K562 (cell line): ENCODE results near the gene RNF114. TPM values are rescaled to one million over a fixed set of nuclear protein-coding genes. Genes with fewer than 3 reads are reported as not detected.

Experiments used
- ATAC-seq: fragments of 200-7000 bp; cut with Tn5 transposase; 3 replicates; pipeline ENCODE4 v1.9.1; 2020; ENCODE audit warnings: moderate library complexity
- BruUV-seq: library from RNA; stranded (reverse); fragments of 400-500 nt; replicated peaks from 2 replicates; lab custom pipeline; 2021; lab: Mats Ljungman, UMichigan
- CTCF ChIA-PET: fragments of 300-600 bp; formaldehyde crosslinking; extraction: SDS; loops from one replicate; lab custom pipeline; 2021; ENCODE audit warnings: low intra/inter-chr PET ratio; lab: Yijun Ruan, JAX
- POLR2A ChIA-PET: fragments of 300-600, 350-650 bp; sonication (Branson Sonifier 250); formaldehyde crosslinking; extraction: SDS; loops from one replicate; lab custom pipeline; 2021; ENCODE audit warnings: antibody characterized with exemption, inconsistent platforms; lab: Yijun Ruan, JAX
- DNase-seq, 4 experiments: peaks; one replicate each; pipeline versions ENCODE4 v3.0.0 to v3.0.0-alpha.2; 2011 to 2018; ENCODE audit warnings: low spot score in 3 of 4, mixed read lengths in 3 of 4; ENCODE audit errors: extremely low read depth in 1 of 4
- FAIRE-seq: peaks from 2 replicates; lab custom pipeline; 2011; peaks lifted over from hg19 to GRCh38; lab: Jason Lieb, UNC
- H2AFZ ChIP-seq: 2 replicates; pipeline ENCODE4 v1.6.0; 2011; ENCODE audit warnings: low read depth, low read length, control low read depth, inconsistent platforms
- H3K27ac ChIP-seq: fragments of 200-600 bp; 3 replicates; pipeline ENCODE4 v1.8.0; 2011; ENCODE audit warnings: low read depth, mild to moderate bottlenecking, control low read depth, inconsistent platforms, low read length, moderate library complexity, mixed read lengths; ENCODE audit errors: extremely low read depth
- H3K27me3 ChIP-seq, 2 experiments: fragments of 300-600 bp in 1 of 2; 2 replicates in 1 of 2; 3 replicates in 1 of 2; pipeline versions ENCODE4 v1.6.0 to v1.8.0; 2011; ENCODE audit warnings: inconsistent platforms in 2 of 2, low read length in 2 of 2, mild to moderate bottlenecking in 1 of 2, mixed read lengths in 1 of 2, moderate library complexity in 1 of 2; ENCODE audit not compliant: control insufficient read depth in 2 of 2, insufficient read depth in 2 of 2
- H3K36me3 ChIP-seq: fragments of 300-600 bp; 3 replicates; pipeline ENCODE4 v1.8.0; 2011; ENCODE audit warnings: mild to moderate bottlenecking, low read length, inconsistent platforms; ENCODE audit not compliant: control insufficient read depth, insufficient read depth
- H3K4me1 ChIP-seq, 2 experiments: fragments of 200-600 bp in 1 of 2; replicated peaks in 1 of 2; 2 replicates in 1 of 2; 3 replicates in 1 of 2; pipeline versions ENCODE4 v1.5.1 to v1.8.0; 2011; ENCODE audit warnings: inconsistent platforms in 2 of 2, low read length in 2 of 2, mild to moderate bottlenecking in 1 of 2, mixed read lengths in 1 of 2, moderate library complexity in 1 of 2; ENCODE audit not compliant: control insufficient read depth in 2 of 2, insufficient read depth in 2 of 2
- H3K4me2 ChIP-seq: 2 replicates; pipeline ENCODE4 v1.6.1; 2011; ENCODE audit warnings: low read length, control low read depth, inconsistent platforms, mixed read lengths; ENCODE audit not compliant: insufficient read depth
- H3K4me3 ChIP-seq: fragments of 200-600 bp; sonication (generic), shearing (Covaris generic); 2 replicates; pipeline ENCODE4 v1.5.1; 2016; ENCODE audit warnings: control low read depth, inconsistent platforms
- H3K79me2 ChIP-seq: fragments of 200-600 bp; 3 replicates; pipeline ENCODE4 v1.8.0; 2011; ENCODE audit warnings: low read length, inconsistent platforms; ENCODE audit not compliant: control insufficient read depth, insufficient read depth
- H3K9ac ChIP-seq, 2 experiments: 2 replicates each; pipeline versions ENCODE4 v1.6.0 to v1.6.1; 2011; ENCODE audit warnings: low read depth in 2 of 2, low read length in 2 of 2, control low read depth in 1 of 2, inconsistent platforms in 1 of 2, mild to moderate bottlenecking in 1 of 2, mixed read lengths in 1 of 2; ENCODE audit not compliant: insufficient read depth in 1 of 2
- H3K9me1 ChIP-seq: one replicate; pipeline ENCODE4 v1.6.0; 2011; ENCODE audit warnings: inconsistent platforms, mild to moderate bottlenecking, low read length, moderate library complexity; ENCODE audit not compliant: control insufficient read depth, insufficient read depth
- H3K9me3 ChIP-seq: replicated peaks from 2 replicates; pipeline ENCODE4 v1.5.1; 2011; ENCODE audit warnings: low read depth, low read length, inconsistent platforms; ENCODE audit not compliant: control insufficient read depth, insufficient read depth
- H4K20me1 ChIP-seq: replicated peaks from 2 replicates; pipeline ENCODE4 v1.6.1; 2011; ENCODE audit warnings: low read length, inconsistent platforms, mixed read lengths; ENCODE audit not compliant: control insufficient read depth, insufficient read depth
- CBX1 ChIP-seq: sonication (generic); IDR thresholded peaks from 2 replicates; pipeline ENCODE4 v1.6.1; 2016; ENCODE audit warnings: antibody characterized with exemption, low read depth, mild to moderate bottlenecking
- EP300 ChIP-seq: IDR thresholded peaks from 2 replicates; pipeline ENCODE4 v1.6.1; 2012; ENCODE audit warnings: low read length, improper control_type of control experiment
- FOXK2 ChIP-seq, 2 experiments: fragments of 450-650 bp; IDR thresholded peaks in 1 of 2; conservative IDR thresholded peaks in 1 of 2; 2 replicates each; pipeline ENCODE4 v1.6.1; 2016; ENCODE audit warnings: low read depth in 2 of 2, mild to moderate bottlenecking in 1 of 2
- FOXM1 ChIP-seq, 2 experiments: fragments of 450-650 bp in 1 of 2; sonication (generic) in 1 of 2; formaldehyde crosslinking in 1 of 2; IDR thresholded peaks; 2 replicates each; pipeline versions ENCODE4 v1.6.1 to v1.9.0; 2017 to 2022; ENCODE audit warnings: low read depth in 2 of 2, mild to moderate bottlenecking in 2 of 2, missing genetic modification reagents in 1 of 2, moderate library complexity in 1 of 2
- LEF1 ChIP-seq: fragments of 450-650 bp; IDR thresholded peaks from 2 replicates; pipeline ENCODE4 v1.6.1; 2016; ENCODE audit warnings: mild to moderate bottlenecking
- MYC ChIP-seq, 2 experiments: fragments of 250-450 bp in 1 of 2; sonication (Bioruptor Pico) in 1 of 2; IDR thresholded peaks; 2 replicates each; pipeline versions ENCODE4 v1.5.1 to v1.6.1; 2012 to 2021; ENCODE audit warnings: low read depth in 2 of 2, borderline replicate concordance in 1 of 2, improper control_type of control experiment in 1 of 2, low read length in 1 of 2, mild to moderate bottlenecking in 1 of 2, moderate library complexity in 1 of 2
- NR2C1 ChIP-seq, 2 experiments: fragments of 450-650 bp; IDR thresholded peaks; 2 replicates each; pipeline ENCODE4 v1.6.1; 2017; ENCODE audit warnings: mild to moderate bottlenecking in 2 of 2, antibody characterized with exemption in 1 of 2, inconsistent platforms in 1 of 2, missing compliant biosample characterization in 1 of 2, missing genetic modification characterization in 1 of 2
- SREBF2 ChIP-seq: sonication (generic); formaldehyde crosslinking; IDR thresholded peaks from 2 replicates; pipeline ENCODE4 v1.4.0; 2020; ENCODE audit warnings: mild to moderate bottlenecking, missing genetic modification reagents
- SUPT5H ChIP-seq: fragments of 450-650 bp; IDR thresholded peaks from 2 replicates; pipeline ENCODE4 v1.6.1; 2016
- TAF7 ChIP-seq: fragments of 450-650 bp; IDR thresholded peaks from 2 replicates; pipeline ENCODE4 v1.6.1; 2016; ENCODE audit warnings: missing genetic modification characterization, missing compliant biosample characterization
- ZBTB2 ChIP-seq: fragments of 450-650 bp; IDR thresholded peaks from 2 replicates; pipeline ENCODE4 v1.6.1; 2016; ENCODE audit warnings: antibody characterized with exemption
- ZNF785 ChIP-seq: fragments of 250-450 bp; sonication (Bioruptor Pico); IDR thresholded peaks from 2 replicates; pipeline ENCODE4 v1.4.0; 2020; ENCODE audit warnings: mild to moderate bottlenecking
- ZNF79 ChIP-seq: fragments of 250-450 bp; sonication (Bioruptor Pico); IDR thresholded peaks from 2 replicates; pipeline ENCODE4 v1.4.0; 2020; ENCODE audit warnings: low read depth, mild to moderate bottlenecking, moderate library complexity
- WGBS: fragments of 100-300 bp; shearing (Covaris generic); methylation state at CpG from one replicate; pipeline ENCODE4 v1.1.6; 2016; ENCODE audit warnings: low coverage, mixed read lengths; ENCODE audit not compliant: insufficient coverage; ENCODE audit errors: missing lambda C conversion rate; 5-methylcytosine and 5-hydroxymethylcytosine counted together
- in situ Hi-C: fragments of 300-500 bp; cut with MboI; formaldehyde crosslinking; loops from 4 replicates; pipeline ENCODE4 v1.15.0; 2018; ENCODE audit warnings: inconsistent platforms, mixed read lengths
- intact Hi-C: fragments of 100-400 bp; cut with micrococcal nuclease; formaldehyde crosslinking; loops from 2 replicates; pipeline ENCODE4 v1.14.2; 2022
- polyA plus RNA-seq, 8 experiments: library from polyadenylated mRNA; depleted of rRNA in 4 of 8; stranded (reverse) in 5 of 8; unstranded in 3 of 8; fragments of >200 nt; fragmentation: Nextera tagmentation in 2 of 8; fragmentation: Illumina TruSeq in 1 of 8; extraction: Ambion mirVana in 2 of 8; extraction: Trizol in 1 of 8; gene quantifications; 2 replicates each; pipeline versions ENCODE4 v1.2.1 to v1.2.3, GENCODE V29; 2011 to 2014; ENCODE audit warnings: inconsistent platforms in 1 of 8, missing spikeins in 1 of 8
- total RNA-seq, 7 experiments: library from RNA; depleted of rRNA in 6 of 7; stranded (reverse); fragments of >200 nt in 6 of 7; fragmentation: Illumina TruSeq in 2 of 7; extraction: Trizol in 2 of 7; gene quantifications; 2 replicates each; pipeline versions ENCODE4 v1.2.1 to v1.2.3, GENCODE V29; 2011 to 2021; ENCODE audit warnings: low replicate concordance in 1 of 7
- TF ChIP-seq, protein P1 (sequence below): fragments of 450-650 bp; IDR thresholded peaks from 2 replicates; pipeline ENCODE4 v1.6.1; 2016; ENCODE audit warnings: low read depth, mild to moderate bottlenecking, moderate library complexity
- TF ChIP-seq, protein P2 (sequence below), 2 experiments: fragments of 450-650 bp; IDR thresholded peaks; 2 replicates each; pipeline ENCODE4 v1.6.1; 2018; ENCODE audit warnings: mild to moderate bottlenecking in 2 of 2, low read depth in 1 of 2; ENCODE audit not compliant: partially characterized antibody in 2 of 2

RNF114 gene
- total and polyA plus RNA-seq, 9 of the 15 experiments (the other 6 are each of a cell fraction or from before 2014, with no cell fraction given), result 38.6 to 111 (median 62.6) TPM

DNA sequence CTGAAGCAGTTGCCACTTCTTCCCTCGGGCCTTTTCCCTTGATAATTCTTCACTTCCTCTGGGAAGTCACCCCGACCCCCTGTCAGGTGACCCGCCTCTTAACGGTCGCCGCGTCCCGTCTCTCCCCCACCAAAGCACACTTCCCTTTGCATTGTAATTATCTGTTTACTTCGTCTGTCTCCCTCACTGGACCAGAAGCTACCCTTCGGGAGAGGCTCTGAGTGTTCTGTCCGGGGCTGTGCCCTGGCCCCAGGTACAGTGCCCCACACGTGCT is 45.8 kb downstream of the RNF114 start:
- POLR2A ChIA-PET, result interaction anchor here (0.6 to 5.4 kb wide), 10 partner anchors 8 to 209 kb away, joined by 3 to 74 read pairs (median 4); partner anchors contain the start of gene CEBPB
- in situ Hi-C loops, result loop anchor here (5.0 kb wide), 2 partner anchors 90 to 185 kb away; no protein-coding TSS in a partner anchor
- peak; percentile 15 for FAIRE-seq
- TF ChIP-seq EP300, result 0 out of 2 replicates have a peak, but pooled peaks have one; percentile 18
- 0 out of 2 replicates have a peak, but pooled peaks have one; percentile 40 for TF ChIP-seq SUPT5H
- no peak for TF ChIP-seq ZBTB2
- TF ChIP-seq, protein P1, sequence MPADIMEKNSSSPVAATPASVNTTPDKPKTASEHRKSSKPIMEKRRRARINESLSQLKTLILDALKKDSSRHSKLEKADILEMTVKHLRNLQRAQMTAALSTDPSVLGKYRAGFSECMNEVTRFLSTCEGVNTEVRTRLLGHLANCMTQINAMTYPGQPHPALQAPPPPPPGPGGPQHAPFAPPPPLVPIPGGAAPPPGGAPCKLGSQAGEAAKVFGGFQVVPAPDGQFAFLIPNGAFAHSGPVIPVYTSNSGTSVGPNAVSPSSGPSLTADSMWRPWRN, result 0 out of 2 replicates have a peak, but pooled peaks have one; percentile 48
- TF ChIP-seq CBX1, result no peak
- TF ChIP-seq TAF7 (tag), result peak; percentile 48; the same call in 1 of the 2 replicates
- 0 out of 2 replicates have a peak, but pooled peaks have one; percentile 25 for TF ChIP-seq SREBF2 (CRISPR knock-in tag)
- TF ChIP-seq, protein P2, sequence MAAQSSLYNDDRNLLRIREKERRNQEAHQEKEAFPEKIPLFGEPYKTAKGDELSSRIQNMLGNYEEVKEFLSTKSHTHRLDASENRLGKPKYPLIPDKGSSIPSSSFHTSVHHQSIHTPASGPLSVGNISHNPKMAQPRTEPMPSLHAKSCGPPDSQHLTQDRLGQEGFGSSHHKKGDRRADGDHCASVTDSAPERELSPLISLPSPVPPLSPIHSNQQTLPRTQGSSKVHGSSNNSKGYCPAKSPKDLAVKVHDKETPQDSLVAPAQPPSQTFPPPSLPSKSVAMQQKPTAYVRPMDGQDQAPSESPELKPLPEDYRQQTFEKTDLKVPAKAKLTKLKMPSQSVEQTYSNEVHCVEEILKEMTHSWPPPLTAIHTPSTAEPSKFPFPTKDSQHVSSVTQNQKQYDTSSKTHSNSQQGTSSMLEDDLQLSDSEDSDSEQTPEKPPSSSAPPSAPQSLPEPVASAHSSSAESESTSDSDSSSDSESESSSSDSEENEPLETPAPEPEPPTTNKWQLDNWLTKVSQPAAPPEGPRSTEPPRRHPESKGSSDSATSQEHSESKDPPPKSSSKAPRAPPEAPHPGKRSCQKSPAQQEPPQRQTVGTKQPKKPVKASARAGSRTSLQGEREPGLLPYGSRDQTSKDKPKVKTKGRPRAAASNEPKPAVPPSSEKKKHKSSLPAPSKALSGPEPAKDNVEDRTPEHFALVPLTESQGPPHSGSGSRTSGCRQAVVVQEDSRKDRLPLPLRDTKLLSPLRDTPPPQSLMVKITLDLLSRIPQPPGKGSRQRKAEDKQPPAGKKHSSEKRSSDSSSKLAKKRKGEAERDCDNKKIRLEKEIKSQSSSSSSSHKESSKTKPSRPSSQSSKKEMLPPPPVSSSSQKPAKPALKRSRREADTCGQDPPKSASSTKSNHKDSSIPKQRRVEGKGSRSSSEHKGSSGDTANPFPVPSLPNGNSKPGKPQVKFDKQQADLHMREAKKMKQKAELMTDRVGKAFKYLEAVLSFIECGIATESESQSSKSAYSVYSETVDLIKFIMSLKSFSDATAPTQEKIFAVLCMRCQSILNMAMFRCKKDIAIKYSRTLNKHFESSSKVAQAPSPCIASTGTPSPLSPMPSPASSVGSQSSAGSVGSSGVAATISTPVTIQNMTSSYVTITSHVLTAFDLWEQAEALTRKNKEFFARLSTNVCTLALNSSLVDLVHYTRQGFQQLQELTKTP (IDR thresholded peaks at IDR 0.05; ENCODE audit: low read depth in 1 of 2, partially characterized antibody in 2 of 2), result peak in 1 of 2 experiments; percentile 22
- TF ChIP-seq FOXK2 (conservative IDR thresholded peaks at IDR 0.05 in 1 of 2, IDR thresholded peaks at IDR 0.05 in 1 of 2; ENCODE audit: low read depth in 2 of 2), result peak in 1 of 2 experiments; percentile 59; a peak in 1 of 4 replicates
- no peak for TF ChIP-seq ZNF785 (CRISPR knock-in tag)
- TF ChIP-seq LEF1, result peak; percentile 51
- 0 out of 2 replicates have a peak, but pooled peaks have one; percentile 32 for TF ChIP-seq NR2C1 (IDR thresholded peaks at IDR 0.05)
- TF ChIP-seq NR2C1 (tag; IDR thresholded peaks at IDR 0.05), result no peak
- peak; percentile 10; the same call in 1 of the 2 replicates for TF ChIP-seq FOXM1 (IDR thresholded peaks at IDR 0.05; ENCODE audit: low read depth)
- TF ChIP-seq FOXM1 (CRISPR knock-in tag; IDR thresholded peaks at IDR 0.05; ENCODE audit: low read depth), result no peak
- TF ChIP-seq ZNF79 (CRISPR knock-in tag), result 0 out of 2 replicates have a peak, but pooled peaks have one; percentile 17
- no peak for TF ChIP-seq MYC (IDR thresholded peaks at IDR 0.05; ENCODE audit: low read depth, low read length)
- 0 out of 2 replicates have a peak, but pooled peaks have one; percentile 90 for TF ChIP-seq MYC (CRISPR knock-in tag; IDR thresholded peaks at IDR 0.05; ENCODE audit: borderline replicate concordance, low read depth)

More for the DNA sequence above, 45.8 kb downstream of the RNF114 start:
- Histone ChIP-seq H3K4me1 (peaks cover 61 to 66% of the 10 kb centered on the region in 2 experiments), H3K9me3 (no peaks in the 10 kb centered on the region), H3K79me2 (peaks cover 42% of the 10 kb centered on the region), H3K27me3 (no peaks in the 10 kb centered on the region), H3K9me1 (no peaks in the 10 kb centered on the region), H3K4me3 (peak overlapping the region; percentile 49), H2AFZ (peak overlapping the region; percentile 95), H3K4me2 (peak overlapping the region; percentile 79), H3K36me3 (peaks cover 34% of the 10 kb centered on the region; the same call in 2 of the 3 replicates), H3K27ac (peak overlapping the region; percentile 89), H4K20me1 (no peaks in the 10 kb centered on the region; the same call in 1 of the 2 replicates), H3K9ac (peak overlapping the region; percentile 78 to 92)
- ATAC-seq, result peak; percentile 5
- CTCF ChIA-PET, result interaction anchor here (1.0 to 8.4 kb wide), 3 partner anchors 89 to 184 kb away, joined by 3 to 100 read pairs (median 4); no protein-coding TSS in a partner anchor
- intact Hi-C loops, result loop anchor here (10.0 kb wide), 1 partner anchor 483 kb away; no protein-coding TSS in a partner anchor
- DNase-seq, result no peak
- 6% methylated on average over 12 of the region's 12 CpGs for WGBS
- BruUV-seq, result no TSS peak
